Activated naive CD4-positive, alpha-beta T cell treated with anti-CD3 and anti-CD28 coated beads, Interleukin-2, amount 50 U/mL, for 24 hours (primary cell): ENCODE measurements around the gene MAOB.

ENCODE experiments used
- H3K27ac Mint-ChIP-seq: one replicate; pipeline ENCODE4 v1.8.0; 2021; ENCODE audit warnings: mild to moderate bottlenecking, mixed read lengths
- H3K27me3 Mint-ChIP-seq: one replicate; pipeline ENCODE4 v1.8.0; 2021; ENCODE audit warnings: mixed read lengths
- H3K36me3 Mint-ChIP-seq: one replicate; pipeline ENCODE4 v1.8.0; 2021; ENCODE audit warnings: mixed read lengths
- H3K4me1 Mint-ChIP-seq: one replicate; pipeline ENCODE4 v1.8.0; 2021; ENCODE audit warnings: mixed read lengths
- H3K4me3 Mint-ChIP-seq: one replicate; pipeline ENCODE4 v1.8.0; 2021; ENCODE audit warnings: mild to moderate bottlenecking, mixed read lengths
- H3K9me3 Mint-ChIP-seq: one replicate; pipeline ENCODE4 v1.8.0; 2021; ENCODE audit warnings: mixed read lengths

The MAOB gene

DNA sequence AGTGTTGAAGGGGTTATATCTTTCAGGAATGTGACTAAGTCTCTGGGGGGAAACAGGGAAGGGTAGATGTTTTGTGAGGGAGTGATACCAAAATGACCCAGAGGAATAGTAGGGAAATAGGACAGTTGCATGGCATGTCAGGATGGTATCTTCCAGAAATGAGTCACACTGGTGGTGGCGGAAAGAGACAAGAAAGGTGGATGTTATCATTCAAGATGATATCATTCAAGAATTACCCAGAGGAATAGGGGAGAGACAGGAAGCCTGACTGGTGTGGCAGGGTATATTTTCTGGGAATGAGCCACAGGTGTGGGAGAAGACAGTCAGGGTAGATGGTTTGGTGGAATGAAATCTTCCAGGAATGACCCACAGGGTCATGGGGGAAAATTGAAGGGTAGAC lies 165.1 kb downstream of the MAOB start:
- Mint-ChIP-seq H3K4me1 (no peaks in the 10 kb centered on the region), H3K27ac (no peak overlapping the region), H3K36me3 (no peaks in the 10 kb centered on the region), H3K27me3 (no peaks in the 10 kb centered on the region), H3K9me3 (no peaks in the 10 kb centered on the region), H3K4me3 (no peak overlapping the region)

DNA sequence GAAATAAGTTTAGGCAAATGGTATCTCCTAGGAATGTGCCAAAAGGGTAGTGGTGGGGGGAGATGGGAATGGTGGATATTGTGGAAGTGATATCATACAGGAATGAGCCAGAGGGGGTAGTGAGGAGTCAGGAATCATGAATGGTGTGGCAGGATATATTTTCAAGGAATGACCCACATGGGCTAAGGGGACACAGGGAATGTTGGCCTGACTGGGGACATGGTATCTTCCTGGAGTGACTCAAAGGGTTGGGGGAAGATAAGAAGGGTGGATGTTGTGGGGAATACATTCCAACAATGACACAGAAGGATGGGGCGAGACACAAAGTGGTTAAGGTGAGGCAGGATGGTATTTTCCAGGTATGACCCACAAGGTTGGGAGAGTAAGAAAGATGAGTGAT lies 165.6 kb downstream of the MAOB start:
- no peaks in the 10 kb centered on the region for H3K36me3 Mint-ChIP-seq
- no peaks in the 10 kb centered on the region for H3K4me1 Mint-ChIP-seq
- H3K27me3 Mint-ChIP-seq = no peaks in the 10 kb centered on the region
- H3K9me3 Mint-ChIP-seq = no peaks in the 10 kb centered on the region
- no peak overlapping the region for H3K27ac Mint-ChIP-seq
- no peak overlapping the region for H3K4me3 Mint-ChIP-seq
